ENCODE measurements around the gene SMYD3. TPM values are rescaled to one million over a fixed set of nuclear protein-coding genes. Genes with fewer than 3 reads are reported as not detected.

SMYD3 gene
- total RNA-seq, 1 experiment from 2014 or later = 18.7 TPM

DNA sequence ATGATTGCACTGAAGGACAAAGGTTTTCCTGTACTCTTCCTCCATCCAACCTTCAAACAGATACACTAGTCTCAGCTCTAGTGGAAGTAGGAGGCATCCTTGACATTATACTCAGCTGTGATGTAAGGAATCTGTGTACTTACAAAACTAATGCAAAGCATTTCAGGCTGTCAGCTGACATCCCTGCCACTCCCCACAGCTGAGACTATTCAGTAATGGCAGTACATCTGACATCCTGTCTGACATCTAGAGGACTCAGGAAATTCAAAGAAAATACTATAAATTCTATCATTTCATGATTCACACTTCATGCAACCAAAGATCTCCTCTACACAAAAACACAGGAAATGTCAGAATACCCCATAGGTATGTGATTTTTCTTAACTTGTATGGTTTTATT is 325.8 kb downstream of the SMYD3 start:
- peak; percentile 10 for DNase-seq (ENCODE audit: low read depth)

GRCh38 chr1:246179401-246179800 is 327.7 kb downstream of the SMYD3 start:
- no peak for DNase-seq (ENCODE audit: low read depth)

DNA sequence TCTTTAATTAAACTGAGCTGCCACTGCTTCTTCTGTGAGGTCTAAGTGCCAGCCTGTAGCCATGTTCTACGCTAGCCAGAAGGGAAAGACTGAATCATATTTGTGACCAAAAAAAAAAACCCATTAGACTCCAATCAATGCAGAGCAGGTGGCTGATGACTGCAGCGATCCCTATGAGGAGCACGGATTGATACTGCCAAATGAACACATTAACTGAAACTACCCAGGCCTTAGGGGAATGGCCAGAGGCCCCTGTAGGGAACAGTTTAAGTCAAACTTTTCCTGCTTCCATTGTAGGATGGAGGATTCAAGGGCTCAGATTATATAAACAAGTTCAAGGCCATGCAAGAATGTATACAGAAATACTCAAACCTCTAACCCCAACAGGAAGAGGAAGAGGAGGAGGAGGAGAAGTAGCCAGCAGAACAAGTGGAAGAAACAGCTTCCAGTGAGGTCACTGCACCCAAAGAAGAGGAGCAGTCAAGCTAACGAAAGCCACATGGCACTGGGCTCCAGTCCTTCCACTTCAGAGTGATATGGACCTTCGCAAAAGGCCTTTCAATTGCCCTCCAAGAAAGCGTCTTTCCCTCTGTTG is 328.3 kb downstream of the SMYD3 start:
- DNase-seq (ENCODE audit: low read depth) = no peak

DNA sequence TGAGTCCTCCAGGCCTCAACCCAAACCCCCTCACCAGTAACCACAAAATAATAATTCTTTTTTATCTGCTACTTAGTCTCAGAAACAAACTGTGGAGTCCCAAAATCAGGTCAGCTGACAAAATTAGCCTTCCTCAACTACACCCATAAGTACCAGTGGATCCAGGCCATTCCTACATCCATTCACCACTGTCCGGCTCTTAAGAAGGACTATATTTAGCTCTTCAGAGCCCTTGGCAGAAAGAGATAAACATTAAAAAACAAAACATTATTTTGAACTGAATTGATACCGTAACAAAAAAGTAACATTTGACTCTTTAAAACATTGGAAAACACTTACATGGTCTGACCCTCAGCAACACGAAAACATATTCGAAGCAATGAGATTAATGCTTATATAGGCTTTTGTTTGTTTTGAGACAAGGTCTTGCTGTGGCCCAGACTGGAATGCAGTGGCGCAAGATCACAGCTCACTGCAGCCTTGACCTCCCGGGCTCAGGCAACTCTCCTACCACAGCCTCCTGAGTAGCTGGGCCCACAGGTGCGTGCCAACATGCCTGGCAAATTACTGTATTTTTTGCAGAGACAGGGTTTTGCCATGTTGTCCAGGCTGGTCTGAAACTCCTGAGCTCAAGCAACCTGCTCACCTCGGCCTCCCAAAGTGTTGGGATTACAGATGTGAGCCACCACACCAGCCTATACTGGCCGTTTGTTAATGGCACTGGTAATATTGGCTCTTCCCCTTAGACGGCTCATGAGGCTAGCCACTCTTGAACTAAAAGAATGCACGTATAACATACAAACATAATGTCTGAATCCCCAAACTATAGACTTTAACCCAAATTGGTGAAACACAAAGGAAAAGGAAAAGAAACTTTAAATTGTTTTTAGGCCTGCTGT is 330.7 kb downstream of the SMYD3 start:
- no peak for DNase-seq (ENCODE audit: low read depth)

DNA sequence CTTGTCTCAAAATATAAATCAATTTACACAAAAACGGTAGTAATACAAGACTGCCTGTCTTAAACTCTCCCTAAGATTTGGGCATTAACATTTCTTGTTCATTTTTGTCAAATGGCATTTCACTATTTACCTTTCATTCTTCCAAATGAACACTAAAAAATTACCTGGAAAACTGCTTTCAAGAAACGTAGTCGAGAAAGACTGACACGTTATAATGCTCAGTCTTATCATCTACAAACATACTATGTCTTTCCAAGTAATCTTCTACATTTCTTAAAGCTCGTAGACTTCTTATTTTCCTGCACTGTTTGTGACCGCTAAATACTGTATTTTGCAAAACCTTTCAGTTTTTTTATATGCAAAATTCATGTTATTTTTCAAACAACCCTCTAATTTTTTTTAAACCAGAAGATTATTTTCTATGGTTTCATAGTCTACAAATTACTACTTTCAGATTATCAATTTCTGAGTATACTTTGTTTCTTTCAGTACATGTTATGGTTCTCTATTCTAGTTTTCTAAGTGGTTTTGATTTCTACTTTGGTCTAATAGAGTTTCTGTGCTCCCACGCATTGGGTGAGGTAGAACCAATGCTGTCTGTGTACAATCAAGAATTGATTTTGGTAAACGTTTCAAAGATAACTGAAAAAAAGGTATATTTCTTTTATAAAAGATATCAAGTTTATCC is 336.4 kb downstream of the SMYD3 start:
- DNase-seq (ENCODE audit: low read depth) = no peak

- DNase-seq (ENCODE audit: low read depth) = no peak
These were observed 337.6 kb downstream of the SMYD3 start for GRCh38 chr1:246169486-246169885.

GRCh38 chr1:246169019-246169418 is 338.1 kb downstream of the SMYD3 start:
- DNase-seq (ENCODE audit: low read depth) = no peak

DNA sequence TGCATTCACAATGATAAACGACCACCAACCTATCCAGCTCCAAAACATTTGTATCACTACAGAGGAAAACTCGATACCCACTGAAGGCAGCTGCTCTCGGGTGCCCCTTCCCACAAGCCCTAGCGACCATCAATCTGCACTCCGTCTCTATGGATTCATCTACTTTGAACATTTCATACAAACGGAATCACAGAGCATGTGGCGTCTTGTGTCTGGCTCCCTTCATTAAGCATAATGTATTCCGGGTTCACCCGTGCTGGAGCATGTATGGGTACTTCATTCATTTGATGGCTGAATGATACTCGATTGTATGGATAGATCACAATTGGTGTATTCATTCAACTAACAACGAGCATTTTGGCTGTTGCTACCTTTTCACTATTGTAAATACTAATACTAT is 340.2 kb downstream of the SMYD3 start:
- no peak for DNase-seq (ENCODE audit: low read depth)

GRCh38 chr1:246165826-246166709 is 341.0 kb downstream of the SMYD3 start:
- no peak for DNase-seq (ENCODE audit: low read depth)

GRCh38 chr1:246164764-246165163 is 342.3 kb downstream of the SMYD3 start:
- DNase-seq (ENCODE audit: low read depth) = no peak

GRCh38 chr1:246162560-246162959 is 344.5 kb downstream of the SMYD3 start:
- DNase-seq (ENCODE audit: low read depth) = no peak

GRCh38 chr1:246161626-246162025 is 345.5 kb downstream of the SMYD3 start:
- peak; percentile 58 for DNase-seq (ENCODE audit: low read depth)

DNA sequence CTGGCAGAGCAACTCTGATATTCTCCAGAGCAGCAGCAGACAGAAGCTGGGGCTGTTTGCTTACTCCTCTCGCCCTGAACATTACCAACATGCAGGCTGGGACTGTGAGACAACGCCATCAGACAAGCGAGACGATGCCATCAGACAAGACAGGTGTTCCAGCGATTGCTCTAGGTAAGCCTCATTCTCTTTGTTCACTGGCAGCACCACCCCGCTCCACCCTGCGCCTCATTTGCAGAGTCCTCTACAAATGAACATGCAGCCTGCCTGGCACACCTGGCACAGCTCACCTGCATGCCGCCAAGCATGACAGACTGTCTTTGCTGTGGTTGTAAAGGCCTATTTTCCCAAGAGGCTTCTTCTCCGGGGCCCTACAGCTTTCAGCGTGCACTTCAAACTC is 346.2 kb downstream of the SMYD3 start:
- DNase-seq (ENCODE audit: low read depth) = no peak

DNA sequence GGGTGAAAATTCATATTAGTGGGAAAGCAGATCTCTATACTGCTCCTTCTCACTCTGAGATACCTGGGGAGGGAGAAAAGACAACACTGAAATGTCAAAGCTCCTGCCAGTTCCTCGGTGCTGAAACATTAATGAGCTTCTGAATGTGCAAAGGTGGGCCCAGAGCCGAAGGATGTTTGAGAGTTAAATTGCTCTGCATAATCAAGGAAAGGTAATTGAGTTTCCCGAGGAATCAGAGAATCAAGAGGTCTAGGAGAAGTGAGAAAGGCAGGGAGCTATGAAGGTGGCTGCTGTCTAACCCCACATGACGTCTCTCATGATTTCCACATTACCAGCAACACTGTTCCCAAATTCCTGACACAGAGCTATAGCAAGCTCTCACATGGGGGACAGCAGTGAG is 346.7 kb downstream of the SMYD3 start:
- no peak for DNase-seq (ENCODE audit: low read depth)

DNA sequence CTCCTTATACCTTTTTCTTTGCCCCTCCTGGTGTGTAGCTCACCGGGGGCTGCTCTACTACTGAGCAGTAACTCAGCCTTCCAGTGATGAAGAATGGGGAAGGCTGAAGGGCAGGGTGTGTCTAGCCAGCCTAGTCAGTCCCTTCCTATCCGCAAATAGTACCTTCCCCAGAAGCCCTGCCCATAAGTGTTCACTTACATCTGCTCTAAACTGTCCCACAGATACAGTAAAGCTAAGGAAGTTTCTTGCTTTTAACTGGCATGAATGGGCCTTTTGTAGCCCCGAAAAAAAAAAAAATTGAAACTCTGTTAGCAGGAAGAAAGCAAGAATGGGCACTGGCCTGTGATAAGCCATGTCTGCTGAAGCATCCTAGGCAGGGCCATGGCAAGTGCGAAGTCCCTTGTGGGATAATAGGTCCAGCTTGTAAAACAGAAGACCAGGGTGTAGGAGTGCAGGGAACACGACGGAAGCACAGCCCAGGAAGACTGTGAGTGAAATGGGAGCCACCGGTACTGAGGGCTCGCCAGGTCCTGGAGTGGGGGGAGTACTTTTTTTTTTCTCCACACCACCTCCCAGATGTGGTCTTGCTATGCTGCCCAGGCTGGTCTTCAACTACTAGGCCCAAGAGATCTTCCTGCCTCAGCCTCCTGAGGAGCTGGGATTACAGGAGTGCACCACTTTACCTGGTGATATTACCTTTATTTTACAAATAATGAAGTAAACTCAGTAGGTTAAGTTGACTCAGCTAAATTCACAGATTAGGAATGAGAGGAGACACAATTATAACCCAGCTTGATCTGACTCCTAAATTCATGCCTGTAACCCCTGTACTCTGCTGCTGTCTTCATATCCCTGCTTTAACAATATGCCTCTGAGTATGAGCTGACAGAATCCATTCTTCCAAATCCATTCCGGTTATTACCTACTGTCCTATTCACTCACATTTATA is 347.5 kb downstream of the SMYD3 start:
- DNase-seq (ENCODE audit: low read depth) = no peak

DNA sequence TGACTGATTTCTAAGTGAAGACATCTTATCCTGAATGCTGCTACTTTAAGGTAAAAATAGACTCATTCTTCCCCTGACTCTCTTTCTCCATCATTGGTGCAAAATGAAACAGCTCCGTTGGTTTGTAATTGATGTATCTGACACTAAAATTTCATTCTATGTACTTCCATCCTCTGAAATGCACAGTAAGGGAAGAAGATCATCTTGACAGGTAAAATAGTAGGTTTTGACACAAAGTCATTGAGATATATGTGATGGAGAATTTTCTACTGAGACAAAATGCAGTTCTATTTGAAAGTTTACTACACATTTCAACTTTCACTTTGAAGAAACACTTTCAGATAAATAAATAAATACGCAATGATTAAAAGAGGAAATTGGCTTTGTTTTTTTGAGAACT is 348.9 kb downstream of the SMYD3 start:
- DNase-seq (ENCODE audit: low read depth) = no peak

GRCh38 chr1:246157516-246157915 is 349.6 kb downstream of the SMYD3 start:
- DNase-seq (ENCODE audit: low read depth) = no peak

- no peak for DNase-seq (ENCODE audit: low read depth)
These were observed 350.2 kb downstream of the SMYD3 start for GRCh38 chr1:246156847-246157246.

DNA sequence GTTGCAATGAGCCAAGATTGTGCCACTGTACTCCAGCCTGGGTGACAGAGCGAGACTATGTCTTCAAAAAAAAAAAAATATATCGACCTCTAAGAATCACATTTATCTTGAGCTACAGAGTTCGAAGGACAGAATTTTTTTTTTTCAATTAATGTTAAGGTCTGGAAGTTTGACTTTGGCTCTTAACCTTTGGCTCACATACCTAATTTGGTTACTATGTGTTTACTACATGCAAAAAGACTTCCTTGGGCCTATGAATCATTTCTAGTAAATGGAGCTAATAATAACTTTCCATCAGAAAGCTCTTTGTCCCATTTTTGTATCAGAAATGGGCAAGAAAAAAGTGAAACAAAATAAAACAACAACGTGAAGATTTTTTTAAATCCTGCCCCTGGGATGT is 351.2 kb downstream of the SMYD3 start:
- DNase-seq (ENCODE audit: low read depth) = no peak

GRCh38 chr1:246153796-246154212 is 353.3 kb downstream of the SMYD3 start:
- DNase-seq (ENCODE audit: low read depth) = no peak
